GM21515 (cell line): Measurements from ENCODE around the gene FGGY.

Source experiments
- ATAC-seq: cut with Tn5 transposase; IDR thresholded peaks from one replicate; pipeline ENCODE4 v1.9.1; 2021; ENCODE audit not compliant: unreplicated experiment

Gene FGGY

GRCh38 chr1:59410457-59410856 is 113.6 kb downstream of the FGGY start:
- peak; percentile 37 for ATAC-seq

GRCh38 chr1:59411147-59411546 is 114.3 kb downstream of the FGGY start:
- no peak for ATAC-seq

DNA sequence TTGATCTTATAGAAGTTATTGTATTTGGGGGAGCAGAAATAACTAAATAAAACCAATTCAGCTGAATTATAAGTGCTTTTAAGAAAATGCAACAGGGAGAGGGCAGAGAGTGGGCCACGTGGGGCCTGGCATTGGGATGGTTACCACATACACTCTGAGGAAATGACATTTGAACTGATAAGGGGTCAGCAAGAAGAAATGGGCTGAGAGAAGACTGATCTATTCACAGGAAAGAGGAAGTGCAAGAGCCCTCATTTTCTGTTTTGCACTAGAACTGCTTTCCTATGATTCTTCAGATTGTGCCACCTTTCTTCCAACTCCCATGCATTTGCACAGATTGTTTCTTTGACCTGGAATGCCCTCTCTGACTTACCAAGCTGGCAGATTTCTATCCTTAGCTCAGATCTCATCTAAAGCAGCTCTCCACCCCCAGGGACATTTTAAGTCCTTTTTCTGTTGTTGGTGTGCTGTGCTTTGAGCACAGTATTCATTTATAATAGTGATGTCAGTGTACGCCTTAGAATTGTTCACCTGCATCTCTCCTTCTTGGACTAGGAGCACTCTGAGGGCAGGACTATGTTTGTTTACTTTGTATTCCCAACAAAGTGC is 115.9 kb downstream of the FGGY start:
- peak; percentile 51 for ATAC-seq

DNA sequence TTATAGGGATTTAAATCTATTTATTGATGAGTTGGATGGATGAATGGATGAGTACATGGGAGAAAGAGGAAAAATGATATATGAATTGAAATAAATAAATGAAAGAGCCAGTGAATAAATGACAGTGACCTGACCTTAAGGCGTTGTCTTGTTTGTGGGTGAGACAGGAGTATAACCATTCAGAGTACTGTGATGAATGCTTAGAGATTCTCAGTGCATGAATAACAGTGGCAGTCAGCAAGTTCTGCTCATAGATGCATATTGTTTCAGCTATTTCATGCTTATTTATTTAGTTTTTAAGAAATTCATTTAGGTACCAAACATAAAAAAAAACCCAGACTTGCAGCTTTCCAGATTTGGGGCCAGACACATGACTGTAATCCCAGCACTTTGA is 116.4 kb downstream of the FGGY start:
- ATAC-seq: no peak

GRCh38 chr1:59414406-59415133 is 117.7 kb downstream of the FGGY start:
- ATAC-seq: no peak

DNA sequence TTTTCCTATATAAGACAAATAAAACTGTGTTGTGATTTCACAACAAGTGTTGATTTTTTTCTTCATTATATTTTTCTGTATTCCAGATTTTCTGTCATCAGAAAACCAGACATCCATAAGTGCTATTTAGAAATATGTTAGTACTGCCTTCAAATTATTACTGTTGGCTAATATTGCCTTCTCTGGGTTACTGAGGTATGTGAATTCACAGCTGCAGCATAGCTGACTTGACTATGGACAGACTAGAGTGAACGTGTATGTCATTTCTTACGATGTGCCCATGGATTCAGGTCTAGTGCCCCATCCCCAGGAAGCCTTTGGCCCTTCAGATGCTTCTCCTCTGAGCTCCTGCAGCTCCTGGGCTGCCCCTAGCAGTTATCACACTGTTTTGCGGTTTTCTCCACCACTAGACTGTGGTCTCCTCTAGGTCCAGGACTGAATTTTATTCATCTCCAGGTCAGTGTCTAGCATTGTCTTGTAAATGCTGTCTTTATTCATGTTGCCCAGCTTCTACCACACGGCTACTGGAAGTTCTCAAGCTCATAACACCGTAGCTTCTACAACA is 118.5 kb downstream of the FGGY start:
- no peak for ATAC-seq

DNA sequence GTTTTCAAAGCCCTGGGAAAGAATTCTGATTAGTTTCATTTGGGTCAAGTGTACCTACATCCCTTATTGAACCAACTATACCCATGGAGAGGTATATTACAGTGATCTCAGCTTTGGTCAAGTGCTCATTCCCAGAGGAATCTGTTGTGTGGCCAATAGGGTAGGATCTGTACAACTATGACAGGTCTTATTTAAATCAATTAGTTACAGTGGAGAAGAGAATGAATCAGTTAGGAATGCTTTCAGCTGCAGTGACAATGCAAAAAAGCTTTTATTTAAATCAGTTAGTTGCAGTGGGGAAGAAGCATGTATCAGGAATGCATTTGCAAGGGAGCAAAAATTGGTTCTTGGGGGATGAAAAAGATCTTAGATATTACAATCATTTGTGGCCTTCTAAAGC is 119.0 kb downstream of the FGGY start:
- no peak for ATAC-seq

- no peak for ATAC-seq
These were observed 120.5 kb downstream of the FGGY start for GRCh38 chr1:59417406-59417805.

GRCh38 chr1:59418363-59419144 is 121.7 kb downstream of the FGGY start:
- no peak for ATAC-seq

DNA sequence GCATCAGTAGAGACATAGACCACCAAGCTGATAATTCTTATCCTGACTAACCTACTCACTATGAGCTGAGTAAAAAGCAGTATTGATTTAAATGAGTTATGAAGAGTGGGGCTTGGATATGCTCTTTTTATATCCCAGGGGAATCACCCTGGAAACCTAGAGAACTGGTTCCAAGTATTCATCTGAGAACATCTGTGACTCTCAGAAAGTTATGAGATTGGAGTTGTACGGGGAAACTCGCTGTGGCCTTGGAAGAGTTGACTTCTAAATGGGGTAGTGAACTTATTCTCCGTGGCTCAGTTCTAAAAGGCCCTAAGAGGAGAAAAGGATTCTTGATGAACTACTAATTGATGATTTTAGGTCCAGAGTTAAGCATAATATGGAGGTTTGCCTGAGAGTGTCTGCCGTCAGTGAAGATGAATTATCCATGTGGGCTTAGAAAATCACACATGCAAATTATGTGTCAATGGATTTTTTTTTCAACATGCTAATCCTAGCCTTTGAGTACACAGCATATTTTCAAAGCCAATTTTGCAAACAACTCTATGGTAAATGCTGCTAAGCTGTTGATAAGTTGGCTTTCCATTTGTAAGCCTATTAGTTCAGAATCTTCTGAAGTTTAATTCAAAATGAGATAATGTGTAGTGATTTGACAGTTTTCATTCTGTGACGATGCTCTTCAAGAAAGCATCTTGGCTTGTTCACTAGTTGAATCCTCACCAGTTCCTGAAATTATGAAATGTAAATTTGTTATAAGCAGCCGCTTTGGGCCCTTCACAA is 122.7 kb downstream of the FGGY start:
- no peak for ATAC-seq

- no peak for ATAC-seq
These were observed 124.5 kb downstream of the FGGY start for GRCh38 chr1:59421232-59421920.

DNA sequence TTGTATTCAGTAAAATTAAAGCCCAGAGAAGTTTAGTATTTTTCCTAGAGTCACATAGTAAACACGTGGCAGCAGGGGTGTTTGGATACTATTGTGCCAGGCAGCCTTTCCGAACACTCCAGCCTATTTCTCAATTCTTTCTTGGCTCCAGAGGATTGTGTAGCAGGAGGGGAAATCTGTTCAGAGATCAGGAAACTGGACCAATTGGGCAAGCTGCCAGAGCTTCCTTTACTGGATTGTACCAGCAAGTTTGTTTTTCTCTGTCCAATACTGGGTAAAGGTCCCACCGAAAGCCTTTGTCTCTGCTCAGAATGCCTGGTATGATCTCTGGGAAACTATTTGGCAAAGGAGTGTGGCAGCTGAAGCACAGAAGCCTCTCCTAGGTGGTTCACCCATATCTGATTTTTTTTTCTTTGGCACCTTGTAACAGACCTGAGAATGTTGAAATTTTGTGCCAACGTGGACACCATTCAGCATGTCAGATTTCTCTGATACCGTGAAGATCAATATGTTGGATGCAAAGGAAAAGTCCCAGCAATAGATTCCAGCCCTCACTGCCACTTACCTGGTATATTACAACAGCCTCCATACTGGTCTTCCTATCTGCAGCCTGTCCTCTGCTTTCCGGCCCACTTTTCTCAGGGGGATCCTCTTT is 126.2 kb downstream of the FGGY start:
- no peak for ATAC-seq

DNA sequence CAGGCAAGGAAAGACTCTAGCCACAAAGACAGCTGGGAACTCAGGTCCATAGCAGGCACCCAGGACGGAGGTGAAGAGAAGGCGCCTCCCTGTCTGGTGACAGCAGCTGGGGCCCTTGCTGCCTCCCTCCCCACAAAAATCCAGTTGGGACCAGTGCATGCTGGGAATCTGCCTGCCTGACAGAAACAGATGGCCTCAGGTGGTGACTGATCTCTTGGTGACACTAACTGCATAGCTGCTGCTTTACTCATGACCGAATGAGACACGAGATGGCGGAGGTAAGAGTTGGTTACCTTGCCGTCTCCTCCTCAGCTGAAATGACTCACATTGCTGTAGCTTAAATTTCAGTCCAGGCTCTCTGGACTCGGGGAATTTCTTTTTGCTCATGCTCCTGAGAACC is 130.3 kb downstream of the FGGY start:
- no peak for ATAC-seq

- no peak for ATAC-seq
These were observed 130.9 kb downstream of the FGGY start for GRCh38 chr1:59427784-59428183.

DNA sequence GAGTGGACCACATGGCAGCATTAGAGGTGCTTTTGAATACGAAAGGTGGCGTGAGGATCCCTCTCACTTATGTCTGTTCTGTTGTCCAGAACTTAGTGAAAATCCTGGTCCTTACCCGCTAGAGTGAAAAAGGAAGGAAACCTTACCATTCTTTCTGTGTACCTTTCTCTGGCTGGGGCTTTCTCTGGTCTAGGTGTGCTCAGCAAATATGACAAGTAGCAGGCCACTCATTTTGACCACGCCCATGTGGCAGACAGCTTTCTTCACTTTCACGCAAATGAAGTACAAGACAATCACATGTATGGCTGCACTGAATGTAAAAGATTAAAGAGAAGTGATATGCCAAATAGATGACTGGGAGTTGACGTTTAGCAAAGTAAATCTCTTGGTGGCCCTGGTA is 131.9 kb downstream of the FGGY start:
- no peak for ATAC-seq

DNA sequence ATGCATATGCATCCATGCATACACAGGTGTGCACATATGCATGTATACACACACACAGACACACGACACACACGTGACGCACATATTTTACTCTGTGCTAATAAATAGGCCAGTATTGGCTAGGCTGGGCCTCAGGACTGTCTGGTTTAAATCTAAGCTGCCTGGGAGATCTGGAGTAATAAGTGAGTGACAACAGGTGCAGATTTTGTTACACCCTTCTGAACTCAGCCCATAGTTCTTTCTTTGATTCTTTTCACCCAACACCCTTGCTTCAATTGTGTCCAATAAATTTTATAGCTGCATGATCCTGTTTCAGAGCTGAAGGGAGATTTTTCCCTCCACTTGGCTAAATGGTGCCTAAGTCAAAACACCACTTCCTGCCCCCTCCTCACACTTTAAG is 132.8 kb downstream of the FGGY start:
- ATAC-seq: no peak

DNA sequence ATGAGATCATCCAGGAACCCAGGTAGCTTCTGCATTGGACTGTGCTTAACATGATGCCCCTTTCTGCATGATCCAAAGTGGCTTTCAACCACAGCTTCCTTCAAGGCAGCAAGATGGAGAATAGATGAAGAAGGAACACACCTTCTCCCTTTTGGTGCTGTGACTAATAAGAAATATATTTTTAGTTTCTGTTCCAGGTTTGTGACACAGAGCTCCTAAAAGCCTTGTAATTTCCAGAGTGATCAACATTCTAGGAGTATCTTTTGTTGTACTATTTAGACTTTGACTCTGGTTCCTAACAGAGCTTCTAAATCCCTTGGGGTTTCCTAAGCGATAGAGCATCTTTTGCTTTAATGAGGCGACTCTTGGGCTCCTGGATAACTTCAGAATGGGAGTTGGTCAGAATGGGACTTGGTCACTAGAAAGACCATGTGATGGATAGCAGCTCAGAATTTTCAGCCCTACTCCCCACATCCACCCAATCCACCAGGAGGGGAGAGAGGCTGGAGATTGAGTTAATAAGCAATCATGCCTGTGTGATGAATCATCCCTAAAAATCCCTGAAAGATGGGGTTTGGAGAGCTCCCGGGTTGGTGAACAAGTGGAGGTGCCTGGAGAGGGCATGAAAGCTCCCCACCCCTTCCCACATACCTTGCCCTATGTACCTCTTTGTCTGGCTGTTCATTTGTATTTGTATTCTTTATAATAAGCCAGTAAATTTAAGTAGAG is 134.8 kb downstream of the FGGY start:
- ATAC-seq: no peak

- ATAC-seq: peak; percentile 94
These were observed 135.9 kb downstream of the FGGY start for GRCh38 chr1:59432531-59433439.
